Right atrium auricular region (tissue), 2 donors: ENCODE data around the gene TRUB2. TPM values are rescaled to one million over a fixed set of nuclear protein-coding genes. Genes with fewer than 3 reads are reported as not detected.
A peak's percentile ranks its signal among the peaks of the same experiment; 100 is the strongest.

Experiments
- DNase-seq: peaks from one replicate; pipeline ENCODE4 v3.0.0-alpha.2; 2019; ENCODE audit warnings: low spot score
- H3K27ac ChIP-seq, 2 donors: fragments of 200-600 bp; sonication (generic); 1 replicate in 1 of 2; 2 replicates in 1 of 2; pipeline ENCODE4 v1.5.1; 2016 to 2019
- H3K27me3 ChIP-seq, 2 donors: fragments of 200-600 bp; sonication (generic); one replicate each; pipeline versions ENCODE4 v1.5.1 to v1.6.0; 2017 to 2019
- H3K36me3 ChIP-seq: fragments of 200-600 bp; sonication (generic); one replicate; pipeline ENCODE4 v1.5.1; 2016
- H3K4me1 ChIP-seq, 2 donors: fragments of 200-600 bp; sonication (generic); one replicate each; pipeline versions ENCODE4 v1.5.1 to v1.6.0; 2017 to 2019
- H3K4me3 ChIP-seq, 2 donors: fragments of 200-600 bp; sonication (generic); 1 replicate in 1 of 2; 2 replicates in 1 of 2; pipeline ENCODE4 v1.5.1; 2017 to 2019; ENCODE audit warnings: mild to moderate bottlenecking in 1 of 2, moderate library complexity in 1 of 2
- H3K9me3 ChIP-seq, 2 donors: fragments of 200-600 bp; sonication (generic); one replicate each; pipeline ENCODE4 v1.5.1; 2019
- total RNA-seq, 2 donors: library from RNA; depleted of rRNA; stranded (reverse); fragments of >200 nt; gene quantifications; one replicate each; pipeline ENCODE4 v1.1.0, GENCODE V29; 2016
- TF ChIP-seq, protein P1 (sequence below), 2 donors: fragments of 200-600 bp; sonication (generic); IDR thresholded peaks; one replicate each; pipeline ENCODE4 v1.5.1; 2019; ENCODE audit warnings: antibody characterized with exemption in 2 of 2

TRUB2 gene
- total RNA-seq, 2 donors from 2014 or later, result 9.3 to 10.2 TPM

DNA sequence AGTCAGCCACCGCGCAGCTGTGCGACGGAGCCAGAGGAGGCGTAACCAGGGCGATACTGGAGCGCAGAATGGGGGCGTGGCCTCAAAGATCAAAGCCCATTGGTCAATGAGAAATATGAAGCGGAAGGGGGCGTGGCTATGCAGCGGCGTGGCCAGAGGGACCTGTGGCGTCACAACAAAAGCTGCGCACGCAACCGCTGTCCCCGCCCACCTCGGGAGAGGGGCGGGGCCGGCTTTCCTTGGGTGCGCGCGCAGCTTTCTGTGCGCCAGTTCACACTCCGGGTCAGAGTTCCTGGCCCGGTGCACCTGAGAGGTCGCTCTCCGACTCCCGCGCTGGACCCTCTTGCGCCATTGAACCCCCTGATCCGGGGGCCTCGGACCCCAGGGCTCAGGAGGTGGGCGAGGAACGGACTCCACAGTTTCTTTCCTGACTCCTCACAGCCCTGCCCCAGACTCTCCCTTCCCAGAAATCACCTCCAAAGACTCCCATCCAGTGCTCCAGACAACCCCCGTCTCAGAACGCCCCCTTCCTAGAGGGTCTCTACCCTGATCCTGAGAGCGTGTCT is 46.2 kb downstream of the TRUB2 start, which contains the start of gene SWI5:
Gene SWI5, plus strand, starts transcription at position 269 of the 566 bp plus-strand sequence.
- Histone ChIP-seq H3K36me3 (peaks cover 22% of the 10 kb centered on the region), H3K9me3 (no peaks in the 10 kb centered on the region), H3K4me1 (peaks cover 0 to 41% of the 10 kb centered on the region in 2 donors), H3K27ac (peak within 1 kb of the TSS; percentile 90 to 97), H3K27me3 (no peaks in the 10 kb centered on the region), H3K4me3 (peak within 1 kb of the TSS; percentile 86 to 96)
- DNase-seq, result peak; percentile 100
- TF ChIP-seq, protein P1, sequence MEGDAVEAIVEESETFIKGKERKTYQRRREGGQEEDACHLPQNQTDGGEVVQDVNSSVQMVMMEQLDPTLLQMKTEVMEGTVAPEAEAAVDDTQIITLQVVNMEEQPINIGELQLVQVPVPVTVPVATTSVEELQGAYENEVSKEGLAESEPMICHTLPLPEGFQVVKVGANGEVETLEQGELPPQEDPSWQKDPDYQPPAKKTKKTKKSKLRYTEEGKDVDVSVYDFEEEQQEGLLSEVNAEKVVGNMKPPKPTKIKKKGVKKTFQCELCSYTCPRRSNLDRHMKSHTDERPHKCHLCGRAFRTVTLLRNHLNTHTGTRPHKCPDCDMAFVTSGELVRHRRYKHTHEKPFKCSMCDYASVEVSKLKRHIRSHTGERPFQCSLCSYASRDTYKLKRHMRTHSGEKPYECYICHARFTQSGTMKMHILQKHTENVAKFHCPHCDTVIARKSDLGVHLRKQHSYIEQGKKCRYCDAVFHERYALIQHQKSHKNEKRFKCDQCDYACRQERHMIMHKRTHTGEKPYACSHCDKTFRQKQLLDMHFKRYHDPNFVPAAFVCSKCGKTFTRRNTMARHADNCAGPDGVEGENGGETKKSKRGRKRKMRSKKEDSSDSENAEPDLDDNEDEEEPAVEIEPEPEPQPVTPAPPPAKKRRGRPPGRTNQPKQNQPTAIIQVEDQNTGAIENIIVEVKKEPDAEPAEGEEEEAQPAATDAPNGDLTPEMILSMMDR (IDR thresholded peaks at IDR 0.05), result no peak

- peak within 1 kb of the TSS; percentile 86 to 96 for H3K4me3 ChIP-seq
- H3K4me1 ChIP-seq, result peaks cover 0 to 41% of the 10 kb centered on the region in 2 donors
- TF ChIP-seq, protein P1 (IDR thresholded peaks at IDR 0.05), result no peak
- H3K36me3 ChIP-seq, result peaks cover 29% of the 10 kb centered on the region
- H3K27ac ChIP-seq, result peak within 1 kb of the TSS; percentile 90 to 97
- no peaks in the 10 kb centered on the region for H3K27me3 ChIP-seq
- no peaks in the 10 kb centered on the region for H3K9me3 ChIP-seq
- peak; percentile 65 for DNase-seq
These were observed 46.8 kb downstream of the TRUB2 start, which contains the start of gene GOLGA2 for GRCh38 chr9:128275198-128276007. Gene GOLGA2 (minus strand): TSS chr9:128276007. CDS start chr9:128275976, 31 bp downstream.

DNA sequence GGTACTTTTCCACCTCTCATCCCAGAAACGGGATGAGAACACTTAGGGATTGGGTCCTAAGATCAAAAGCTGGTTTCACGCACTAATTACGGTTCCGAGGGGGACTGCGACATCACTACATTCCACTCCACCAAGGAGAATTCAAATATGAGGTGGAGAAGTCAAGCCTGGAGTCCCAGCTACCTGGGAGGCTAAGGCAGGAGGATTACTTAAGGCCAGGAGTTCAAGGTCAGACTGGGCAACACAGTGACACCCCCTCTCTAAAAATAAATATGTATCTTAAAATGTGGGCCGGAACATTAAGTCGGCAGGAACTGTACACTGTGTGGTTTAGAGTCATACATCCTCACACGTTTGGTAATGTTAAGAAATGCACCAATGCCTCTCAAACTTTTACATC is 48.0 kb downstream of the TRUB2 start:
- no peaks in the 10 kb centered on the region for H3K9me3 ChIP-seq
- peak overlapping the region; percentile 86 to 96 for H3K4me3 ChIP-seq
- no peak for DNase-seq
- peak overlapping the region in 1 of 2 donors; percentile 97 for H3K27ac ChIP-seq
- TF ChIP-seq, protein P1 (IDR thresholded peaks at IDR 0.05), result no peak
- H3K36me3 ChIP-seq, result peaks cover 31% of the 10 kb centered on the region
- H3K27me3 ChIP-seq, result no peaks in the 10 kb centered on the region
- peaks cover 0 to 33% of the 10 kb centered on the region in 2 donors for H3K4me1 ChIP-seq

DNA sequence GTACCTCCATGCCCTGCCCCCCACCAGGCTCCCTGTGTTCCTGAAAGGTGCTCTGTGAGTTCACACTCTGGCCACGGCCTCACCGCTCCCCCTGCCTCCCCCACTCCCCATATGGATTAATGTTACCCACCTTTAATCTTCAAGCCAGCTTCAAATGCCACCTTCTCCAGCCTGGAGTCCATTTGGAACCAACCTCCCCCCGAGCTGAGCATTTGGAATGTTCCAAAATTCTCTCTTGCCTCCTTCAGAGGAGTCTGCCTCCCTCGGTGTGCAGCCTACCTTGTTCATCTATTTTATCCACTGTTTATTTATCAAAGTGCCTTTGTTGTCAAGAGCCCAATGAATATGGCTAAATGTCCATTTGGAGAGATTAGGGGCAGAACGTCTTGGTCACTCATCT is 50.7 kb downstream of the TRUB2 start:
- H3K4me1 ChIP-seq, result peaks cover 0 to 17% of the 10 kb centered on the region in 2 donors
- H3K4me3 ChIP-seq, result no peak overlapping the region
- TF ChIP-seq, protein P1 (IDR thresholded peaks at IDR 0.05), result no peak
- H3K27me3 ChIP-seq, result no peaks in the 10 kb centered on the region
- no peak for DNase-seq
- no peaks in the 10 kb centered on the region for H3K9me3 ChIP-seq
- H3K27ac ChIP-seq, result no peak overlapping the region
- H3K36me3 ChIP-seq, result peaks cover 49% of the 10 kb centered on the region

- Histone ChIP-seq H3K4me3 (no peak overlapping the region), H3K9me3 (no peaks in the 10 kb centered on the region), H3K4me1 (peaks cover 0 to 16% of the 10 kb centered on the region in 2 donors), H3K36me3 (peaks cover 51% of the 10 kb centered on the region), H3K27me3 (no peaks in the 10 kb centered on the region), H3K27ac (no peak overlapping the region)
- DNase-seq, result no peak
- TF ChIP-seq, protein P1 (IDR thresholded peaks at IDR 0.05), result no peak
These were observed 51.1 kb downstream of the TRUB2 start for GRCh38 chr9:128271112-128271511.
